Neural progenitor cell (in vitro differentiated cells): ENCODE measurements around the gene NLGN2. TPM values are rescaled to one million over a fixed set of nuclear protein-coding genes. Genes with fewer than 3 reads are reported as not detected.

ENCODE experiments used
- DNase-seq: peaks from one replicate; pipeline ENCODE4 v3.0.0-alpha.2; 2016; ENCODE audit warnings: low spot score
- H2AFZ ChIP-seq: fragments of 200-600 bp; sonication (generic); replicated peaks from 2 replicates; pipeline ENCODE4 v1.6.1; 2016; ENCODE audit warnings: antibody characterized with exemption
- H3F3A ChIP-seq: fragments of 200-600 bp; sonication (generic); 2 replicates; pipeline ENCODE4 v1.6.1; 2016; ENCODE audit warnings: antibody characterized with exemption, low read depth
- H3K27ac ChIP-seq: fragments of 200-600 bp; sonication (generic); 2 replicates; pipeline ENCODE4 v1.5.1; 2016; ENCODE audit warnings: mild to moderate bottlenecking
- H3K27me3 ChIP-seq: fragments of 200-600 bp; sonication (generic); 2 replicates; pipeline ENCODE4 v1.6.1; 2016; ENCODE audit warnings: mild to moderate bottlenecking, moderate library complexity
- H3K36me3 ChIP-seq: fragments of 200-600 bp; sonication (generic); 2 replicates; pipeline ENCODE4 v1.5.1; 2016
- H3K4me1 ChIP-seq: fragments of 200-600 bp; sonication (generic); 2 replicates; pipeline ENCODE4 v1.6.1; 2016; ENCODE audit warnings: mixed run types
- H3K4me2 ChIP-seq: fragments of 200-600 bp; sonication (generic); 2 replicates; pipeline ENCODE4 v1.6.1; 2016
- H3K4me3 ChIP-seq: fragments of 200-600 bp; sonication (generic); 2 replicates; pipeline ENCODE4 v1.5.1; 2016
- H3K79me2 ChIP-seq: fragments of 200-600 bp; sonication (generic); 2 replicates; pipeline ENCODE4 v1.6.1; 2016; ENCODE audit warnings: low read depth
- H3K9ac ChIP-seq: fragments of 200-600 bp; sonication (generic); 2 replicates; pipeline ENCODE4 v1.6.1; 2016
- H3K9me3 ChIP-seq: fragments of 200-600 bp; sonication (generic); 2 replicates; pipeline ENCODE4 v1.5.1; 2016; ENCODE audit warnings: low read depth
- H4K20me1 ChIP-seq: fragments of 200-600 bp; sonication (generic); 2 replicates; pipeline ENCODE4 v1.6.1; 2016; ENCODE audit warnings: low read depth
- H3K27ac Mint-ChIP-seq: 3 replicates; pipeline ENCODE4 v1.8.0; 2021; ENCODE audit warnings: mixed read lengths
- H3K27me3 Mint-ChIP-seq: 2 replicates; pipeline ENCODE4 v1.8.0; 2022; ENCODE audit warnings: low read depth, mild to moderate bottlenecking, inconsistent platforms, moderate library complexity, mixed read lengths; ENCODE audit not compliant: insufficient read depth
- H3K36me3 Mint-ChIP-seq: 3 replicates; pipeline ENCODE4 v1.8.0; 2021; ENCODE audit warnings: mixed read lengths
- H3K4me1 Mint-ChIP-seq: 3 replicates; pipeline ENCODE4 v1.8.0; 2021; ENCODE audit warnings: mixed read lengths
- H3K4me3 Mint-ChIP-seq: 3 replicates; pipeline ENCODE4 v1.8.0; 2021; ENCODE audit warnings: mild to moderate bottlenecking, moderate library complexity, mixed read lengths
- H3K9me3 Mint-ChIP-seq: 3 replicates; pipeline ENCODE4 v1.8.0; 2020; ENCODE audit warnings: mixed read lengths
- EZH2 ChIP-seq: fragments of 200-600 bp; sonication (generic); IDR thresholded peaks from 2 replicates; pipeline ENCODE4 v1.6.1; 2017; ENCODE audit warnings: antibody characterized with exemption, mild to moderate bottlenecking, moderate library complexity
- EZH2phosphoT487 ChIP-seq: fragments of 200-600 bp; sonication (generic); IDR thresholded peaks from 2 replicates; pipeline ENCODE4 v1.6.1; 2017; ENCODE audit warnings: antibody characterized with exemption
- total RNA-seq: library from RNA; depleted of rRNA; stranded (reverse); fragments of >200 nt; gene quantifications from 2 replicates; pipeline ENCODE4 v1.2.3, GENCODE V29; 2015; ENCODE audit warnings: low replicate concordance
- TF ChIP-seq, protein P1 (sequence below): fragments of 200-600 bp; sonication (generic); IDR thresholded peaks from 2 replicates; pipeline ENCODE4 v1.5.1; 2017; ENCODE audit warnings: antibody characterized with exemption, mild to moderate bottlenecking

Gene NLGN2
- total RNA-seq, 1 donor from 2014 or later = 13.9 TPM

DNA sequence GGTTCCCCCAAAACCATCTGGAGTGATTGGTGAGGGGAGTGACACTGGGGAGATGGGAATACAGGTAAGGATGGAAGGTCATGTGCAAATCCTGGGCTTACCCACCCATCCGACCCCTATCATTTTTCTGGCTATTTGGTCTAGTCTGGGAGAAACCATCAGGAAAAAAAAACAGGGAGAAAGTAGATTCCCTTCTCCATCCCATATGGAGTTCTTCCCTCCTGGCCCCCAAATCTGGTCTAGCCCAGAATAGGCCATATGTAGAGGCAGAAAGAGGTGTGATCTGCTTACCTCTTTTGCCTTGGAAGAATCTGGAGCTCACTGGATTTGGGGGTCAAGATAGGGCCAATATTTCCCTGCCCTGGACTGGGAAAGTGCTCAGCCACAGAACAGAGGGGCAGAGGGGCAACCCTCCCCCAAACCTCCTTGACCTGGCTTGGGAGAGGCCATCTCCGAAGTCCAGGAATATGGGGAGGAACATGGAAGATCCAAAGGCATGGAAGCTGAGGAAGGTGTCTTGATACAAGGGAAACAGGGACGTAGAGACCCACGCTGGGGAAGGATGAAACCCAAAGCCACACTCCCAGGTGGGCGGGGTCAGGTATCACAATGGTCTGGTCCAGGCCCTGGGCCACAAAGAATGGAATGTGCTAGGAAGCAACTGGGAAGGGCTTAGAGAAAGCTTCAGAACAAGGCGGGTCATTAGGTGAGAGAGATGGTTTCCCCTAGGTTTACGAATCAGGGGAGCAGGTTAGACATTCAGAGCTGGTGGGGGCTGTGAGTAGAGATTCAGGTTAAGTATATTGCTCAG, 53.4 kb downstream of the NLGN2 start:
- Histone ChIP-seq H2AFZ (no peak overlapping the region), H3K79me2 (no peaks in the 10 kb centered on the region), H3K9me3 (no peaks in the 10 kb centered on the region), H3K4me3 (no peak overlapping the region), H3K27me3 (no peaks in the 10 kb centered on the region), H3K4me2 (peak overlapping the region; percentile 58), H3K4me1 (peaks cover 10% of the 10 kb centered on the region), H4K20me1 (peaks cover 3% of the 10 kb centered on the region), H3K27ac (no peak overlapping the region), H3K36me3 (no peaks in the 10 kb centered on the region), H3K9ac (no peak overlapping the region), H3F3A (peaks cover 20% of the 10 kb centered on the region)
- Mint-ChIP-seq H3K27me3 (peaks cover 6% of the 10 kb centered on the region), H3K4me3 (peak overlapping the region; percentile 66), H3K27ac (peak overlapping the region; percentile 53), H3K36me3 (peaks cover 13% of the 10 kb centered on the region), H3K4me1 (peaks cover 9% of the 10 kb centered on the region), H3K9me3 (no peaks in the 10 kb centered on the region)
- peak; percentile 78 for DNase-seq
- TF ChIP-seq, protein P1, sequence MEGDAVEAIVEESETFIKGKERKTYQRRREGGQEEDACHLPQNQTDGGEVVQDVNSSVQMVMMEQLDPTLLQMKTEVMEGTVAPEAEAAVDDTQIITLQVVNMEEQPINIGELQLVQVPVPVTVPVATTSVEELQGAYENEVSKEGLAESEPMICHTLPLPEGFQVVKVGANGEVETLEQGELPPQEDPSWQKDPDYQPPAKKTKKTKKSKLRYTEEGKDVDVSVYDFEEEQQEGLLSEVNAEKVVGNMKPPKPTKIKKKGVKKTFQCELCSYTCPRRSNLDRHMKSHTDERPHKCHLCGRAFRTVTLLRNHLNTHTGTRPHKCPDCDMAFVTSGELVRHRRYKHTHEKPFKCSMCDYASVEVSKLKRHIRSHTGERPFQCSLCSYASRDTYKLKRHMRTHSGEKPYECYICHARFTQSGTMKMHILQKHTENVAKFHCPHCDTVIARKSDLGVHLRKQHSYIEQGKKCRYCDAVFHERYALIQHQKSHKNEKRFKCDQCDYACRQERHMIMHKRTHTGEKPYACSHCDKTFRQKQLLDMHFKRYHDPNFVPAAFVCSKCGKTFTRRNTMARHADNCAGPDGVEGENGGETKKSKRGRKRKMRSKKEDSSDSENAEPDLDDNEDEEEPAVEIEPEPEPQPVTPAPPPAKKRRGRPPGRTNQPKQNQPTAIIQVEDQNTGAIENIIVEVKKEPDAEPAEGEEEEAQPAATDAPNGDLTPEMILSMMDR = no peak
- no peak for TF ChIP-seq EZH2
- no peak for TF ChIP-seq EZH2phosphoT487

DNA sequence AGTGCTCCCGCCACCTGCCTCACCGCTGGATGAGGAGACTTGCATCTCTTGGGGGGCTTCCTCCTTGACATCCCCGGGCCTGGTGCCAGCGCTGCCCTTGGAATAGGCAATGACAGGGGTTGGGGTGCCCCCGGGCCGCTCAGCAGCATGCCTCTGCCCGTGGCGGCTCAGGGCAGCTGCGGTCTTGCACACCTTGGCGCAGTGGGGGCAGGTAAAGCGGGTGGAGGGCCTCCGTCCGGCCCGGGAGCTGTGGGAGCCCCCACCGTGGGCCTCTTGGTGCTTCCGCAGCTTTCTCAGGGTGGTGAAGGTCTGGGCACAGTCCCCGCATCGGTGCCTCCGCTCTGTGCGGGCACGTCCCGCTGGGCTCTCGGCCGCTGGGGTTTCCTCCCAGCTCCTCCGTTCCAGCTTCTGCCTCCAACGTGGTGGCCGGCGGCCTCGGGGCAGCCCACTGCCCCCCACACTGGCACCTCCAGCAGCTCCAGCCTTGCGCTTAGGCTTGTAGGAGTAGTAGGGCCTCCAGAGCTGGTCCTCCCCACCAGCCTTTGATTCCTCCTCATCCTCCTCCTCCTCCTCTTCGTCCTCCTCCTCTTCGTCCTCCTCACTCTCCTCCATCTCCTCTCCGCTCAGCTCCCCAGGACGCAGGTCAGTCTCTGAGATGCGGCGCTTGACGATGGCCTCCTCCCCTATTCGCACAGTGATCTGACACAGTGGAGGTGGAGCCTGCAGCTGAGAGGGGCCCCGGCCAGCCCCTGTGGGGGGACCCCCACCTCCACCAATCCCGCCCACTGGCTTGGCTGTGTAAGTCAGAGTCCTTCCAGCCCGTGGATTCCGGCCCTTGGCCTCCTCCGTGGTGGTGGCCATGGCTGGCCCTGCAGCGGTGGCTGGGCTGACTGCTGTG, 55.1 kb downstream of the NLGN2 start:
- no peak for DNase-seq
- TF ChIP-seq, protein P1 = no peak
- TF ChIP-seq EZH2phosphoT487 (no peak), EZH2 (no peak)
- Mint-ChIP-seq H3K4me3 (no peak overlapping the region), H3K27me3 (peaks cover 13% of the 10 kb centered on the region), H3K36me3 (peaks cover 14% of the 10 kb centered on the region), H3K9me3 (no peaks in the 10 kb centered on the region), H3K4me1 (peaks cover 19% of the 10 kb centered on the region), H3K27ac (no peak overlapping the region)
- Histone ChIP-seq H3K4me1 (peaks cover 10% of the 10 kb centered on the region), H3K4me2 (no peak overlapping the region), H3K9ac (no peak overlapping the region), H3K9me3 (no peaks in the 10 kb centered on the region), H3K27ac (no peak overlapping the region), H3F3A (peaks cover 20% of the 10 kb centered on the region), H3K79me2 (no peaks in the 10 kb centered on the region), H3K27me3 (no peaks in the 10 kb centered on the region), H3K36me3 (no peaks in the 10 kb centered on the region), H4K20me1 (peaks cover 8% of the 10 kb centered on the region), H2AFZ (no peak overlapping the region), H3K4me3 (no peak overlapping the region)

DNA sequence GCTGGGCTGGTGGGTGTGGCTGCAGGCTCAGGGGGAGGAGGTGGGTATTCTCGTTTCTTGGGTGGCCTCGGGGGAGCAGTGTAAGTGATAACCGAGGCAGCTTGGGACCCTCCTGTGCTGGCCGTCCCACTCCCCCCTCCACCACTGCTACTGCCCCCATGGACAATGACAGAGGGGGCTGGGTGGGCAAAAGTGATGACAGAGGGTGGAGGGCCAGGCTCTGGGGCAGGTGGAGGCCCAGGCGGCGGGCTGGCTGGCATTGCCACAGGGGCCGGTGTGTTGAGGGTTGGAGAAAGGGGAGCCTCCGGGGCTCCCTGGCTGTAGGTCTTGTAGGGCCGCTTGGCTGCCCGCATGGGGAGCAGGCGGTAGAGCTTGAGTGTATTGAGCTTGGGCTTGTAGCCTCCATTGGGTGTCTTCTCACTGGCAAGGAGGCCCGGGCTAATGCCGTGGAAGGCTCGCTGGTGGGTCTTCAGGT, 55.8 kb downstream of the NLGN2 start:
- no peak overlapping the region for H3K4me3 ChIP-seq
- Mint-ChIP-seq H3K36me3 (peaks cover 14% of the 10 kb centered on the region), H3K4me1 (peaks cover 24% of the 10 kb centered on the region), H3K4me3 (no peak overlapping the region), H3K9me3 (no peaks in the 10 kb centered on the region), H3K27ac (no peak overlapping the region), H3K27me3 (peaks cover 13% of the 10 kb centered on the region)
- no peak for DNase-seq
- H4K20me1 ChIP-seq = peaks cover 14% of the 10 kb centered on the region
- H3K9ac ChIP-seq = no peak overlapping the region
- no peak overlapping the region for H3K4me2 ChIP-seq
- no peak overlapping the region for H3K27ac ChIP-seq
- no peak for TF ChIP-seq EZH2
- H3K9me3 ChIP-seq = no peaks in the 10 kb centered on the region
- no peak overlapping the region for H2AFZ ChIP-seq
- H3K4me1 ChIP-seq = peaks cover 10% of the 10 kb centered on the region
- H3F3A ChIP-seq = peaks cover 20% of the 10 kb centered on the region
- H3K27me3 ChIP-seq = no peaks in the 10 kb centered on the region
- no peaks in the 10 kb centered on the region for H3K79me2 ChIP-seq
- no peaks in the 10 kb centered on the region for H3K36me3 ChIP-seq
